Ishikawa (cell line): ENCODE measurements around the gene DTWD2.

Experiments used
- CEBPB ChIP-seq: IDR thresholded peaks from 2 replicates; pipeline ENCODE4 v1.6.1; 2012
- CREB1 ChIP-seq: IDR thresholded peaks from 2 replicates; pipeline ENCODE4 v1.6.1; 2012; ENCODE audit warnings: low read depth
- EGR1 ChIP-seq: IDR thresholded peaks from 2 replicates; pipeline ENCODE4 v1.6.1; 2012
- EP300 ChIP-seq: IDR thresholded peaks from 2 replicates; pipeline ENCODE4 v1.6.1; 2012; ENCODE audit warnings: borderline replicate concordance
- FOXM1 ChIP-seq: IDR thresholded peaks from 2 replicates; pipeline ENCODE4 v1.6.1; 2012; ENCODE audit warnings: low read depth, borderline replicate concordance
- NFIC ChIP-seq: IDR thresholded peaks from 2 replicates; pipeline ENCODE4 v1.6.1; 2012
- RAD21 ChIP-seq: IDR thresholded peaks from 2 replicates; pipeline ENCODE4 v1.6.1; 2012; ENCODE audit warnings: low read depth
- TAF1 ChIP-seq: IDR thresholded peaks from 2 replicates; pipeline ENCODE4 v1.6.1; 2012; ENCODE audit warnings: low read depth, mild to moderate bottlenecking
- TCF12 ChIP-seq: IDR thresholded peaks from 2 replicates; pipeline ENCODE4 v1.6.1; 2012; ENCODE audit warnings: low read depth
- TEAD4 ChIP-seq: IDR thresholded peaks from 2 replicates; pipeline ENCODE4 v1.6.1; 2012
- YY1 ChIP-seq: IDR thresholded peaks from 2 replicates; pipeline ENCODE4 v1.6.1; 2012; ENCODE audit warnings: low read depth
- ZBTB7A ChIP-seq: IDR thresholded peaks from 2 replicates; pipeline ENCODE4 v1.6.1; 2012; ENCODE audit warnings: low read depth
- TF ChIP-seq, protein P1 (sequence below): IDR thresholded peaks from 2 replicates; pipeline ENCODE4 v1.6.1; 2012
- TF ChIP-seq, protein P2 (sequence below): IDR thresholded peaks from 2 replicates; pipeline ENCODE4 v1.6.1; 2012; ENCODE audit warnings: low read depth, mild to moderate bottlenecking
- TF ChIP-seq, protein P3 (sequence below): IDR thresholded peaks from 2 replicates; pipeline ENCODE4 v1.6.1; 2012

Gene DTWD2

DNA sequence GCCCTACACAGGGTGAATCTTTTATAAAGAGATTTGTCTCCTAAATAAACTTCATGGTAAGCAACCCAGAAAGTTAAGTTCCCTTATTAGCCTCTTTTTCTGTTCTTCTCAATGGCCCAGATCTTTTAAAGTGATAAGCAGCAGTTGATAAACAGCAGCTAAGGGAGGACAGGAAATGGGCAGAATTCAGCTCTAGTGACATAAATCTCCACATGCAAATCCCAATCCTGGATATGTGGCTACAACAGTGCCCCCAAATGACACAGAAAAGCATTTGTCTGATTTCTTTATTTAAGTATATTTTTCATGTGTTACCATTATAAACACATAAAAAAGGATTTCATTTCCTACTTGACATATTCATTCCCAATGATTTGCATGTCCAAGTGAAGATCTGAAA is 199.0 kb downstream of the DTWD2 start:
- TF ChIP-seq CEBPB (no peak), TAF1 (no peak), EP300 (no peak), EGR1 (no peak), NFIC (no peak), RAD21 (no peak), TEAD4 (no peak), YY1 (no peak), TCF12 (no peak), FOXM1 (no peak), CREB1 (no peak), ZBTB7A (no peak)
- TF ChIP-seq, protein P1, sequence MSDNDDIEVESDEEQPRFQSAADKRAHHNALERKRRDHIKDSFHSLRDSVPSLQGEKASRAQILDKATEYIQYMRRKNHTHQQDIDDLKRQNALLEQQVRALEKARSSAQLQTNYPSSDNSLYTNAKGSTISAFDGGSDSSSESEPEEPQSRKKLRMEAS, result no peak
- TF ChIP-seq, protein P2, sequence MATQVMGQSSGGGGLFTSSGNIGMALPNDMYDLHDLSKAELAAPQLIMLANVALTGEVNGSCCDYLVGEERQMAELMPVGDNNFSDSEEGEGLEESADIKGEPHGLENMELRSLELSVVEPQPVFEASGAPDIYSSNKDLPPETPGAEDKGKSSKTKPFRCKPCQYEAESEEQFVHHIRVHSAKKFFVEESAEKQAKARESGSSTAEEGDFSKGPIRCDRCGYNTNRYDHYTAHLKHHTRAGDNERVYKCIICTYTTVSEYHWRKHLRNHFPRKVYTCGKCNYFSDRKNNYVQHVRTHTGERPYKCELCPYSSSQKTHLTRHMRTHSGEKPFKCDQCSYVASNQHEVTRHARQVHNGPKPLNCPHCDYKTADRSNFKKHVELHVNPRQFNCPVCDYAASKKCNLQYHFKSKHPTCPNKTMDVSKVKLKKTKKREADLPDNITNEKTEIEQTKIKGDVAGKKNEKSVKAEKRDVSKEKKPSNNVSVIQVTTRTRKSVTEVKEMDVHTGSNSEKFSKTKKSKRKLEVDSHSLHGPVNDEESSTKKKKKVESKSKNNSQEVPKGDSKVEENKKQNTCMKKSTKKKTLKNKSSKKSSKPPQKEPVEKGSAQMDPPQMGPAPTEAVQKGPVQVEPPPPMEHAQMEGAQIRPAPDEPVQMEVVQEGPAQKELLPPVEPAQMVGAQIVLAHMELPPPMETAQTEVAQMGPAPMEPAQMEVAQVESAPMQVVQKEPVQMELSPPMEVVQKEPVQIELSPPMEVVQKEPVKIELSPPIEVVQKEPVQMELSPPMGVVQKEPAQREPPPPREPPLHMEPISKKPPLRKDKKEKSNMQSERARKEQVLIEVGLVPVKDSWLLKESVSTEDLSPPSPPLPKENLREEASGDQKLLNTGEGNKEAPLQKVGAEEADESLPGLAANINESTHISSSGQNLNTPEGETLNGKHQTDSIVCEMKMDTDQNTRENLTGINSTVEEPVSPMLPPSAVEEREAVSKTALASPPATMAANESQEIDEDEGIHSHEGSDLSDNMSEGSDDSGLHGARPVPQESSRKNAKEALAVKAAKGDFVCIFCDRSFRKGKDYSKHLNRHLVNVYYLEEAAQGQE, result no peak
- TF ChIP-seq, protein P3, sequence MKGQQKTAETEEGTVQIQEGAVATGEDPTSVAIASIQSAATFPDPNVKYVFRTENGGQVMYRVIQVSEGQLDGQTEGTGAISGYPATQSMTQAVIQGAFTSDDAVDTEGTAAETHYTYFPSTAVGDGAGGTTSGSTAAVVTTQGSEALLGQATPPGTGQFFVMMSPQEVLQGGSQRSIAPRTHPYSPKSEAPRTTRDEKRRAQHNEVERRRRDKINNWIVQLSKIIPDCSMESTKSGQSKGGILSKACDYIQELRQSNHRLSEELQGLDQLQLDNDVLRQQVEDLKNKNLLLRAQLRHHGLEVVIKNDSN, result no peak

DNA sequence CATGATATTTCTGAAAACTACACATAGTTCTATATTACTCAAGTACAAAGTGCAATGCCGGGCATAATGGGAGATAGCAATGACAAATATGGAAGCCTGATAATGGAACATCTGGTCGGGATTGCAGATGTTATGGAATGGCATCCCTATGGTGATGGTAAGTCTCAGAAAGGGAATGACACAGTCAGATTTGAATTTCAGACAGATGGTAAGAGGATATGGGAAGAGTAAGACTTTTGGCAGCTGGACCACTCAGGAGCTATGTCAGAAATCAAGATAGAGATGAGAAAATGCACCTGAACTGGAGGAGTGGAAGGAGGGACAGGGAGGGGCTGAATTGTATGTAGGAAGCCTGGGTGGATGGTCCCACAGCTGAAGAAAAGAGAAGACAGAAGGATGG is 200.0 kb downstream of the DTWD2 start:
- TF ChIP-seq, protein P2, result no peak
- TF ChIP-seq, protein P3, result no peak
- TF ChIP-seq EP300, result no peak
- no peak for TF ChIP-seq TEAD4
- no peak for TF ChIP-seq FOXM1
- TF ChIP-seq YY1, result no peak
- TF ChIP-seq EGR1, result no peak
